Measurements from ENCODE around the gene MTNR1A. TPM values are rescaled to one million over a fixed set of nuclear protein-coding genes. Genes with fewer than 3 reads are reported as not detected.

Gene MTNR1A
- total and polyA plus RNA-seq, 2 donors, result 1.9 TPM; not detected in 1

DNA sequence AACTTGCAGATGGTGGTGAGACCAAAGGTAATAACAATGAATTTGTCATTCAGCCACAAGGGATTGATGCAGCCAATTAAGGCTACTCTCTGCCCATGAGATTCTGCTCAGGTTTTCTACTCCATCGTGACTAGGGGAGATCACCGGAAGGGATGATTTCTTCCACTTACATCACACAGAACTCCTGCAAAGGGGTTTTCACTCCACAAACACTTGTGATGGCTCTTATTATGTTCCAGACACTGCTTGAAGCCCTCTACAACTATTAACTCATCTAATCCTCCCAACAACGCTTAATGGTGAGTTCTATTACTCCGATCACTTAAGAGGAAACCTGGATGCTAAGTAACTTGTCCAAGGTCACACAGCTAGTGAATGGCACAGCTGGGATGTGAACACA is 55.9 kb downstream of the MTNR1A start:
- 93% methylated on average over 4 of the region's 4 CpGs for WGBS

DNA sequence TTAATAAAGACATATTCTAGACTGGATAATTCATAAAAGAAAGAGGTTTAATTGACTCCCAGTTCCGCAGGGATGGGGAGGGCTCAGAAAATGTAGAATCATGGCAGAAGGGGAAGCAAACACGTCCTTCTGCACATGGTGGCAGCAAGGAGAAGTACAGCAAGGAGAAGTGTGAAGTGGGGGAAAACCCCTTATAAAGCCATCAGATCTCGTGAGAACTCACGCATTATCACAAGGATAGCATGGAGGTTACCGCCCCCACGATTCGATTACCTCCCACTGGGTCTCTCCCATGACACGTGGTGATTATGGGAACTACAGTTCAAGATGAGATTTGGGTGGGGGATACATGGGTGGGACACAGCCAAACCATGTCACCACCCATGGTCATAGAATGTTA is 58.3 kb downstream of the MTNR1A start:
- H3K36me3 ChIP-seq (ENCODE audit: insufficient read depth), result no peaks in the 10 kb centered on the region
- 87% methylated on average over 8 of the region's 8 CpGs for WGBS
- no peaks in the 10 kb centered on the region for H3K4me1 ChIP-seq (ENCODE audit: insufficient read depth)
- no peak for DNase-seq (ENCODE audit: extremely low spot score)
- no peak overlapping the region for H3K4me3 ChIP-seq (ENCODE audit: low read depth, low read length)
- H3K27ac ChIP-seq (ENCODE audit: low read depth), result no peak overlapping the region

More for the DNA sequence above, 55.9 kb downstream of the MTNR1A start:
- H3K4me3 ChIP-seq (ENCODE audit: low read depth, low read length), result no peak overlapping the region
- H3K4me1 ChIP-seq (ENCODE audit: insufficient read depth), result no peaks in the 10 kb centered on the region
- H3K36me3 ChIP-seq (ENCODE audit: insufficient read depth), result no peaks in the 10 kb centered on the region
- H3K27ac ChIP-seq (ENCODE audit: low read depth), result no peak overlapping the region
- DNase-seq (ENCODE audit: extremely low spot score), result no peak

DNA sequence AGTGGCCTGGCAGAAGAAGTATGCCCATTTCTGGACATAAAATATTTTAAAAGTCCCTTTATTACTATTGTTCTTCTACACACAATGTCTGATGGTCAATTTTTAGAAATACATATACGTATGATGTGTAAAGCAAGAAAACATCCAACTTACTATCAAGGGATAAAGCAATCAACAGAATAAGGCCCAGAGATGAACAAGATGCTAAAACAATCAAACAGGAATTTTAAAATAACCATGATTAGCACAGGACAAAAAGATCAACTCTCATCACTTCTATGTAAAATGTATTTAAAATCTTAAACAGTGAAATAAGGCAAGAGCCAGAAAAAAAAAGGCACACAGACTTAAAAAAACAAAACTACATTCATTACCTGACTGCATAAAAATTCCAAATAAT is 60.9 kb downstream of the MTNR1A start:
- no peak for DNase-seq (ENCODE audit: extremely low spot score)
- no peak overlapping the region for H3K4me3 ChIP-seq (ENCODE audit: low read depth, low read length)
- 94% methylated on average over 1 of the region's 1 CpG for WGBS

DNA sequence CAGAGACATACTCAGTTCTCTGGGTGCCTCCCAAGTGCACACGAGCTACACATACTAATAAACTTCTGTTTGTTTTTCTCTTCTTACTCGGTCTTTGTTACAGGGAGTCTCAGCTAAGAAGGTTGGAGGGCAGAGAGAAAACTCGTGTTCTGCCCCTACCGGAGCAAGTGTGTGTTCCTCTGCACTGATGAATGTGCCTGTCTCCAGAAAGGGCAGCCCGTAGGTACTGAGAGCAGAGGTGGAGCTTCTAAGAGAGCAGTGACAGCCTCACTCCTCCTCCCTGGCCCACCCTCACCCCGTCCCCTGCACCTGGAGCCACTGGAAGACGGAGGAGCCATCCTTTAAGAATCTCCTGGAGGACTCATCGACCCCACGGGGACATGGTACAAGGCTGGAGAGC is 67.6 kb downstream of the MTNR1A start:
- 69% methylated on average over 9 of the region's 9 CpGs for WGBS

More for the DNA sequence above, 60.9 kb downstream of the MTNR1A start:
- Histone ChIP-seq H3K36me3 (ENCODE audit: insufficient read depth) (no peaks in the 10 kb centered on the region), H3K27ac (ENCODE audit: low read depth) (no peak overlapping the region), H3K4me1 (ENCODE audit: insufficient read depth) (no peaks in the 10 kb centered on the region)

DNA sequence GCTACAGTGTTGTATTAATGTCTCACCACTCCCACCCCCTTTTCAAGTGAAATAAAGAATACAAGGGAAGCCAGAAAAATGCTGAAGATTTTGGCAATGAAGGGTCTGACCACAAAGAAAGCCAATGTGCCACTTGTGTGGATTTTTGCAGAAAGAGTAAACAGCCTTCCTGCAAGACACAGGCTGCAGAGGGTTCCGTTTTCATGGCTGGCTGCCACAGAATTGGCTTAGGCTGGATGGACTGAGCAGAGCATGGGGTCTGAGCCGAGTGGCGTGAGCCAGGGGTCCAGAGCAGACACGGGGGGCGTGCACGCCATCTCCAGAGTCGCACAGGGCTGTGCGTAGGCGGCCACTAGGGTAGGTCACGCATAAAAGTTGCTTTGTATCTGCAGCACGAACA is 69.2 kb downstream of the MTNR1A start:
- Histone ChIP-seq H3K27ac (ENCODE audit: low read depth) (no peak overlapping the region), H3K4me1 (ENCODE audit: insufficient read depth) (no peaks in the 10 kb centered on the region), H3K4me3 (ENCODE audit: low read depth, low read length) (no peak overlapping the region), H3K36me3 (ENCODE audit: insufficient read depth) (no peaks in the 10 kb centered on the region)
- 26% methylated on average over 11 of the region's 11 CpGs for WGBS
- no peak for DNase-seq (ENCODE audit: extremely low spot score)

More for the DNA sequence above, 67.6 kb downstream of the MTNR1A start:
- Histone ChIP-seq H3K27ac (ENCODE audit: low read depth) (no peak overlapping the region), H3K4me3 (ENCODE audit: low read depth, low read length) (no peak overlapping the region), H3K36me3 (ENCODE audit: insufficient read depth) (no peaks in the 10 kb centered on the region), H3K4me1 (ENCODE audit: insufficient read depth) (no peaks in the 10 kb centered on the region)
- no peak for DNase-seq (ENCODE audit: extremely low spot score)

DNA sequence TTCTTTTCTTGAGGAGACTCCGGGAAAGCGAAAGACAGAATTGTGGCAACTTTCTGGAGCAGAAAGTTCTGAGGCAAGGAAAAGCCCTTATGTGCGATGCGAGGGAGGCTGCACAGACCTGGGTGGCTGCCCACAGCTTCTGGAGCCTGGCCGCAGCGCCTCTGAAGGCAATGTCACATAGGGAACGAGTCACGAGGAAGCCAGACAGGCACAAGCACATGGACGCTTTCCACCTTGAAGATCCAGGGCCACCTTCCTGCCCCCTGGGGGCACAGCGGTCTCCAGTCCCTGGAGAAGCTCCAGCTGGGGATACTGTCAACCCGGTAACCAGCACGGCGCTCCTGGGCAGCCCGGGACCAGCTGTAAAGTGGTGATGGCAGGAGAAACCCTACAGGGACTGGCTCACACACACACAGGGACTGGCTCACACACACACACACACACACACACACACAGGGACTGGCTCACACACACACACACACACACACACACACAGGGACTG is 69.8 kb downstream of the MTNR1A start:
- DNase-seq (ENCODE audit: extremely low spot score), result no peak
- Histone ChIP-seq H3K4me1 (ENCODE audit: insufficient read depth) (no peaks in the 10 kb centered on the region), H3K36me3 (ENCODE audit: insufficient read depth) (no peaks in the 10 kb centered on the region), H3K27ac (ENCODE audit: low read depth) (no peak overlapping the region), H3K4me3 (ENCODE audit: low read depth, low read length) (no peak overlapping the region)
- WGBS, result 21% methylated on average over 14 of the region's 14 CpGs

DNA sequence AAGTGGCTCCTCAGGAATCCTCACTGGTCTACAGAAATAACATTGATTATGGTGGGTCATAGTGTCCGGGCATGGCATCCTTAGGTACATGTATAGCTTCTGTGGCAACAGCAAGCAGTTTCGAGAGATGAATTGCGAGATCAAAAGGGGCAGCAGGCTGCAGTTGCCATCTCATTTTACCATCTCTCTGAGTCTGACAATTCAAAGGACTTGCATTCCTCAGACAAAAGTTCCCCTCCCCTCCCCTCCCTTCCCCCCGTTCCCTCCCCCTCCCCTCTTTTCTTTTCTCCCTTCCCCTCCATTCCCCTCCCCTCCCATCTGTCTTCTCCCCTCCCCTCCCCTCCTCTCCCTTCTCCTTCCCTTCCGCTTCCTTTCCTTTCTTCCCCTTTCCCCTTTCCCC is 70.2 kb downstream of the MTNR1A start:
- no peak overlapping the region for H3K4me3 ChIP-seq (ENCODE audit: low read depth, low read length)
- no peak for DNase-seq (ENCODE audit: extremely low spot score)
- 44% methylated on average over 5 of the region's 5 CpGs for WGBS
- no peak overlapping the region for H3K27ac ChIP-seq (ENCODE audit: low read depth)
- no peaks in the 10 kb centered on the region for H3K36me3 ChIP-seq (ENCODE audit: insufficient read depth)
- H3K4me1 ChIP-seq (ENCODE audit: insufficient read depth), result no peaks in the 10 kb centered on the region

DNA sequence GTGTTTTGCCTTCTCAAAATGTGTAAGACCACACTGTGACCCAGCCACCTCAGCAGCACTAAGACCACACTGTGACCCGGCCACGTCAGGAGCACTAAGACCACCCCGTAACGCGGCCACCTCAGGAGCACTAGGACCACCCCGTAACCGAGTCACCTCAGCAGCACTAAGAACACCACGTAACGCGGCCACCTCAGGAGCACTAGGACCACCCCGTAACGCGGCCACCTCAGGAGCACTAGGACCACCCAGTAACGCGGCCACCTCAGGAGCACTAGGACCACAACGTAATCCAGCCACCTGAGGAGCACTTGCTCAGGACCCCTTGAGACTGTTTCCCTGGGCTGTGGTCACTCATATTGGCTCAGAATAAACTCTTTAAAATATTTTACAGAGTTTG is 71.7 kb downstream of the MTNR1A start:
- Histone ChIP-seq H3K4me3 (ENCODE audit: low read depth, low read length) (no peak overlapping the region), H3K4me1 (ENCODE audit: insufficient read depth) (no peaks in the 10 kb centered on the region), H3K36me3 (ENCODE audit: insufficient read depth) (no peaks in the 10 kb centered on the region), H3K27ac (ENCODE audit: low read depth) (no peak overlapping the region)
- 97% methylated on average over 16 of the region's 16 CpGs for WGBS
- no peak for DNase-seq (ENCODE audit: extremely low spot score)

Small RNA genes lying within 50 kb of the gene (small RNA-seq; reads per million reads assigned to genes)
- not detected for gene RNU6-1055P

Other genes starting within 250 kb of the MTNR1A start
- gene FAT1, start 168.3 kb upstream of the MTNR1A start, total RNA-seq, result 215 TPM
- 40.8 TPM for gene FAT1, start 168.3 kb upstream of the MTNR1A start, polyA plus RNA-seq

Measured in urinary bladder (tissue), 4 donors.